ENCODE results near the gene DHODH.

DHODH gene

GRCh38 chr16:72008424-72009216 is at the start of gene DHODH:
Gene DHODH, plus strand, starts transcription at chr16:72008744. Its CDS starts 21 bp downstream, at chr16:72008765.
- Histone ChIP-seq H3K4me3 (ENCODE audit: low read length, poor library complexity, severe bottlenecking) (peak within 1 kb of the TSS; percentile 100), H3K9ac (ENCODE audit: low read depth, low read length, poor library complexity, severe bottlenecking) (peak within 1 kb of the TSS; percentile 87), H3K4me1 (ENCODE audit: insufficient read depth, low read length, poor library complexity, severe bottlenecking) (peaks cover 18% of the 10 kb centered on the region), H3K9me2 (replicated peaks; ENCODE audit: low read depth, low read length) (no peaks in the 10 kb centered on the region), H3K4me2 (ENCODE audit: low read depth, low read length, poor library complexity, severe bottlenecking) (peak within 1 kb of the TSS; percentile 85), H3K79me2 (ENCODE audit: insufficient read depth, low read length) (peaks cover 14% of the 10 kb centered on the region; the same call in 1 of the 2 replicates), H3K9me3 (ENCODE audit: insufficient read depth, low read depth, low read length) (no peaks in the 10 kb centered on the region), H3K36me3 (ENCODE audit: insufficient read depth, low read length) (no peaks in the 10 kb centered on the region; the same call in 1 of the 2 replicates), H4K20me1 (ENCODE audit: insufficient read depth, low read length, poor library complexity, severe bottlenecking) (no peaks in the 10 kb centered on the region), H2AFZ (ENCODE audit: low read length) (peak within 1 kb of the TSS; percentile 95), H3F3A (ENCODE audit: low read depth) (no peaks in the 10 kb centered on the region), H3K27me3 (ENCODE audit: insufficient read depth, low read length, poor library complexity, severe bottlenecking) (no peaks in the 10 kb centered on the region)
- TF ChIP-seq, protein P1, sequence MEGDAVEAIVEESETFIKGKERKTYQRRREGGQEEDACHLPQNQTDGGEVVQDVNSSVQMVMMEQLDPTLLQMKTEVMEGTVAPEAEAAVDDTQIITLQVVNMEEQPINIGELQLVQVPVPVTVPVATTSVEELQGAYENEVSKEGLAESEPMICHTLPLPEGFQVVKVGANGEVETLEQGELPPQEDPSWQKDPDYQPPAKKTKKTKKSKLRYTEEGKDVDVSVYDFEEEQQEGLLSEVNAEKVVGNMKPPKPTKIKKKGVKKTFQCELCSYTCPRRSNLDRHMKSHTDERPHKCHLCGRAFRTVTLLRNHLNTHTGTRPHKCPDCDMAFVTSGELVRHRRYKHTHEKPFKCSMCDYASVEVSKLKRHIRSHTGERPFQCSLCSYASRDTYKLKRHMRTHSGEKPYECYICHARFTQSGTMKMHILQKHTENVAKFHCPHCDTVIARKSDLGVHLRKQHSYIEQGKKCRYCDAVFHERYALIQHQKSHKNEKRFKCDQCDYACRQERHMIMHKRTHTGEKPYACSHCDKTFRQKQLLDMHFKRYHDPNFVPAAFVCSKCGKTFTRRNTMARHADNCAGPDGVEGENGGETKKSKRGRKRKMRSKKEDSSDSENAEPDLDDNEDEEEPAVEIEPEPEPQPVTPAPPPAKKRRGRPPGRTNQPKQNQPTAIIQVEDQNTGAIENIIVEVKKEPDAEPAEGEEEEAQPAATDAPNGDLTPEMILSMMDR (conservative IDR thresholded peaks at IDR 0.05; ENCODE audit: low read length) = no peak
- TF ChIP-seq EZH2phosphoT487 (IDR thresholded peaks at IDR 0.05; ENCODE audit: borderline replicate concordance) = no peak

- H3K4me1 ChIP-seq (ENCODE audit: insufficient read depth, low read length, poor library complexity, severe bottlenecking) = peaks cover 12% of the 10 kb centered on the region
- H3K27me3 ChIP-seq (ENCODE audit: insufficient read depth, low read length, poor library complexity, severe bottlenecking) = no peaks in the 10 kb centered on the region
- H3K79me2 ChIP-seq (ENCODE audit: insufficient read depth, low read length) = no peaks in the 10 kb centered on the region
- H3K4me3 ChIP-seq (ENCODE audit: low read length, poor library complexity, severe bottlenecking) = no peak overlapping the region
- H3K9me3 ChIP-seq (ENCODE audit: insufficient read depth, low read depth, low read length) = no peaks in the 10 kb centered on the region
- TF ChIP-seq EZH2phosphoT487 (IDR thresholded peaks at IDR 0.05; ENCODE audit: borderline replicate concordance) = no peak
- TF ChIP-seq, protein P1 (conservative IDR thresholded peaks at IDR 0.05; ENCODE audit: low read length) = peak; percentile 90
- no peaks in the 10 kb centered on the region for H3K9me2 ChIP-seq (replicated peaks; ENCODE audit: low read depth, low read length)
- no peak overlapping the region for H3K4me2 ChIP-seq (ENCODE audit: low read depth, low read length, poor library complexity, severe bottlenecking)
- no peaks in the 10 kb centered on the region for H4K20me1 ChIP-seq (ENCODE audit: insufficient read depth, low read length, poor library complexity, severe bottlenecking)
- 0 out of 2 replicates have a peak overlapping the region, but pooled peaks have one; percentile 35 for H2AFZ ChIP-seq (ENCODE audit: low read length)
- H3F3A ChIP-seq (ENCODE audit: low read depth) = no peaks in the 10 kb centered on the region
- H3K9ac ChIP-seq (ENCODE audit: low read depth, low read length, poor library complexity, severe bottlenecking) = no peak overlapping the region
- H3K36me3 ChIP-seq (ENCODE audit: insufficient read depth, low read length) = no peaks in the 10 kb centered on the region
These were observed 47.2 kb upstream of the DHODH start for GRCh38 chr16:71961066-71962039.

GRCh38 chr16:71963125-71963875 is 45.2 kb upstream of the DHODH start:
- no peaks in the 10 kb centered on the region for H3K36me3 ChIP-seq (ENCODE audit: insufficient read depth, low read length)
- no peaks in the 10 kb centered on the region for H3F3A ChIP-seq (ENCODE audit: low read depth)
- no peaks in the 10 kb centered on the region for H4K20me1 ChIP-seq (ENCODE audit: insufficient read depth, low read length, poor library complexity, severe bottlenecking)
- H3K27me3 ChIP-seq (ENCODE audit: insufficient read depth, low read length, poor library complexity, severe bottlenecking) = no peaks in the 10 kb centered on the region
- no peaks in the 10 kb centered on the region for H3K9me3 ChIP-seq (ENCODE audit: insufficient read depth, low read depth, low read length)
- H3K9ac ChIP-seq (ENCODE audit: low read depth, low read length, poor library complexity, severe bottlenecking) = no peak overlapping the region
- TF ChIP-seq, protein P1 (conservative IDR thresholded peaks at IDR 0.05; ENCODE audit: low read length) = no peak
- no peak for TF ChIP-seq EZH2phosphoT487 (IDR thresholded peaks at IDR 0.05; ENCODE audit: borderline replicate concordance)
- H3K4me3 ChIP-seq (ENCODE audit: low read length, poor library complexity, severe bottlenecking) = no peak overlapping the region
- H3K4me2 ChIP-seq (ENCODE audit: low read depth, low read length, poor library complexity, severe bottlenecking) = no peak overlapping the region
- no peaks in the 10 kb centered on the region for H3K9me2 ChIP-seq (replicated peaks; ENCODE audit: low read depth, low read length)
- no peaks in the 10 kb centered on the region for H3K79me2 ChIP-seq (ENCODE audit: insufficient read depth, low read length)
- no peak overlapping the region for H2AFZ ChIP-seq (ENCODE audit: low read length)
- peaks cover 7% of the 10 kb centered on the region for H3K4me1 ChIP-seq (ENCODE audit: insufficient read depth, low read length, poor library complexity, severe bottlenecking)

Measured in Loucy (cell line).